Breast epithelium (tissue), 4 donors: ENCODE results near the gene ACOT9. TPM values are rescaled to one million over a fixed set of nuclear protein-coding genes. Genes with fewer than 3 reads are reported as not detected.

ENCODE experiments used
- DNase-seq, 2 donors: peaks; one replicate each; pipeline ENCODE4 v3.0.0-alpha.2; 2019; ENCODE audit warnings: low spot score in 2 of 2
- H3K27ac ChIP-seq, 2 donors: fragments of 200-600 bp; sonication (generic) in 1 of 2; one replicate each; pipeline ENCODE4 v1.5.1; 2016 to 2019; ENCODE audit warnings: mild to moderate bottlenecking in 1 of 2
- H3K27me3 ChIP-seq, 2 donors: fragments of 200-600 bp; sonication (generic) in 1 of 2; one replicate each; pipeline versions ENCODE4 v1.5.1 to v1.6.0; 2017 to 2019; ENCODE audit warnings: control low read depth in 1 of 2, mild to moderate bottlenecking in 1 of 2
- H3K36me3 ChIP-seq: fragments of 200-600 bp; one replicate; pipeline ENCODE4 v1.5.1; 2019
- H3K4me1 ChIP-seq, 2 donors: fragments of 200-600 bp; sonication (generic); one replicate each; pipeline ENCODE4 v1.5.1; 2016 to 2019; ENCODE audit warnings: control low read depth in 1 of 2
- H3K4me3 ChIP-seq, 3 donors: fragments of 200-600 bp; sonication (generic); 1 replicate in 2 of 3; 2 replicates in 1 of 3; pipeline ENCODE4 v1.5.1; 2016 to 2019; ENCODE audit warnings: mild to moderate bottlenecking in 3 of 3, moderate library complexity in 2 of 3
- H3K9me3 ChIP-seq, 2 donors: fragments of 200-600 bp; sonication (generic) in 1 of 2; one replicate each; pipeline ENCODE4 v1.5.1; 2016 to 2019; ENCODE audit warnings: control low read depth in 1 of 2
- POLR2A ChIP-seq: fragments of 450-650 bp; IDR thresholded peaks from one replicate; pipeline ENCODE4 v1.6.1; 2016; ENCODE audit warnings: antibody characterized with exemption, mild to moderate bottlenecking, moderate library complexity
- POLR2AphosphoS5 ChIP-seq, 3 donors: sonication (generic); formaldehyde crosslinking; IDR thresholded peaks; one replicate each; pipeline ENCODE4 v1.6.1; 2017; ENCODE audit warnings: antibody characterized with exemption in 3 of 3
- intact Hi-C: fragments of 100-400 bp; cut with DNase I; formaldehyde crosslinking; loops from one replicate; pipeline ENCODE4 v1.15.1; 2023; ENCODE audit warnings: low total_unique reads
- total RNA-seq, 3 donors: library from RNA; depleted of rRNA; stranded (reverse); fragments of >200 nt; gene quantifications; one replicate each; pipeline ENCODE4 v1.1.0, GENCODE V29; 2016
- TF ChIP-seq, protein P1 (sequence below), 3 donors: fragments of 450-650 bp; IDR thresholded peaks; one replicate each; pipeline ENCODE4 v1.5.1; 2016 to 2017; ENCODE audit warnings: antibody characterized with exemption in 3 of 3, mild to moderate bottlenecking in 3 of 3, moderate library complexity in 3 of 3

Gene ACOT9
- total RNA-seq, 3 donors from 2014 or later = 38.7 to 42.3 (median 41.0) TPM

GRCh38 chrX:23787745-23788118, 44.7 kb upstream of the ACOT9 start:
- Histone ChIP-seq H3K9me3 (no peaks in the 10 kb centered on the region), H3K27me3 (peaks cover 0 to 6% of the 10 kb centered on the region in 2 donors), H3K4me1 (no peaks in the 10 kb centered on the region), H3K4me3 (no peak overlapping the region), H3K36me3 (no peaks in the 10 kb centered on the region), H3K27ac (no peak overlapping the region)
- DNase-seq = no peak
- intact Hi-C loops = no loop called here
- TF ChIP-seq POLR2A (no peak), POLR2AphosphoS5 (IDR thresholded peaks at IDR 0.05) (no peak)
- TF ChIP-seq, protein P1, sequence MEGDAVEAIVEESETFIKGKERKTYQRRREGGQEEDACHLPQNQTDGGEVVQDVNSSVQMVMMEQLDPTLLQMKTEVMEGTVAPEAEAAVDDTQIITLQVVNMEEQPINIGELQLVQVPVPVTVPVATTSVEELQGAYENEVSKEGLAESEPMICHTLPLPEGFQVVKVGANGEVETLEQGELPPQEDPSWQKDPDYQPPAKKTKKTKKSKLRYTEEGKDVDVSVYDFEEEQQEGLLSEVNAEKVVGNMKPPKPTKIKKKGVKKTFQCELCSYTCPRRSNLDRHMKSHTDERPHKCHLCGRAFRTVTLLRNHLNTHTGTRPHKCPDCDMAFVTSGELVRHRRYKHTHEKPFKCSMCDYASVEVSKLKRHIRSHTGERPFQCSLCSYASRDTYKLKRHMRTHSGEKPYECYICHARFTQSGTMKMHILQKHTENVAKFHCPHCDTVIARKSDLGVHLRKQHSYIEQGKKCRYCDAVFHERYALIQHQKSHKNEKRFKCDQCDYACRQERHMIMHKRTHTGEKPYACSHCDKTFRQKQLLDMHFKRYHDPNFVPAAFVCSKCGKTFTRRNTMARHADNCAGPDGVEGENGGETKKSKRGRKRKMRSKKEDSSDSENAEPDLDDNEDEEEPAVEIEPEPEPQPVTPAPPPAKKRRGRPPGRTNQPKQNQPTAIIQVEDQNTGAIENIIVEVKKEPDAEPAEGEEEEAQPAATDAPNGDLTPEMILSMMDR (IDR thresholded peaks at IDR 0.05) = no peak

- Histone ChIP-seq H3K27ac (no peak overlapping the region), H3K36me3 (no peaks in the 10 kb centered on the region), H3K27me3 (no peaks in the 10 kb centered on the region), H3K4me1 (no peaks in the 10 kb centered on the region), H3K9me3 (no peaks in the 10 kb centered on the region), H3K4me3 (no peak overlapping the region)
- TF ChIP-seq POLR2AphosphoS5 (IDR thresholded peaks at IDR 0.05) (peak in 2 of 3 donors; percentile 30 to 42), POLR2A (no peak)
- DNase-seq = no peak
- intact Hi-C loops = no loop called here
Measured at GRCh38 chrX:23786268-23786815, 43.3 kb upstream of the ACOT9 start.

DNA sequence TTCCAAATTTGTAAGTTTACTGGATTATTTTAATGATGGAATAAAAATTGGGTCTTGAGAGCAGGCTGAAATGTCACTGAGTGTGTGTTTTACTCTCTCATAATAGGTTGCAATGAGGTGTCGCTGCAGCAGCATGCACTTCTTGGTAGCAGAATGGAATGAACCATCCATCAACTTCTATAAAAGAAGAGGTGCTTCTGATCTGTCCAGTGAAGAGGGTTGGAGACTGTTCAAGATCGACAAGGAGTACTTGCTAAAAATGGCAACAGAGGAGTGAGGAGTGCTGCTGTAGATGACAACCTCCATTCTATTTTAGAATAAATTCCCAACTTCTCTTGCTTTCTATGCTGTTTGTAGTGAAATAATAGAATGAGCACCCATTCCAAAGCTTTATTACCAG, 42.5 kb upstream of the ACOT9 start:
- H3K27ac ChIP-seq = peak overlapping the region; percentile 88 to 97
- H3K27me3 ChIP-seq = no peaks in the 10 kb centered on the region
- intact Hi-C loops = no loop called here
- no peaks in the 10 kb centered on the region for H3K9me3 ChIP-seq
- no peak for DNase-seq
- H3K36me3 ChIP-seq = no peaks in the 10 kb centered on the region
- no peaks in the 10 kb centered on the region for H3K4me1 ChIP-seq
- peak overlapping the region; percentile 55 to 82 (median 65) for H3K4me3 ChIP-seq
- TF ChIP-seq POLR2AphosphoS5 (IDR thresholded peaks at IDR 0.05) (no peak), POLR2A (no peak)
- TF ChIP-seq, protein P1 (IDR thresholded peaks at IDR 0.05) = no peak

- peak overlapping the region; percentile 88 to 97 for H3K27ac ChIP-seq
- intact Hi-C loops = no loop called here
- no peaks in the 10 kb centered on the region for H3K4me1 ChIP-seq
Measured at GRCh38 chrX:23784470-23785331, 41.6 kb upstream of the ACOT9 start.

GRCh38 chrX:23783589-23784469, 40.8 kb upstream of the ACOT9 start:
- peak overlapping the region; percentile 88 to 97 for H3K27ac ChIP-seq
- TF ChIP-seq, protein P1 (IDR thresholded peaks at IDR 0.05) = no peak
- TF ChIP-seq POLR2A (peak; percentile 8), POLR2AphosphoS5 (IDR thresholded peaks at IDR 0.05) (no peak)
- intact Hi-C loops = no loop called here

More at GRCh38 chrX:23784470-23785331, 41.6 kb upstream of the ACOT9 start:
- DNase-seq = no peak
- Histone ChIP-seq H3K36me3 (no peaks in the 10 kb centered on the region), H3K4me3 (peak overlapping the region; percentile 55 to 82 (median 65)), H3K27me3 (no peaks in the 10 kb centered on the region), H3K9me3 (no peaks in the 10 kb centered on the region)
- TF ChIP-seq, protein P1 (IDR thresholded peaks at IDR 0.05) = no peak
- peak in 1 of 3 donors; percentile 29 for TF ChIP-seq POLR2AphosphoS5 (IDR thresholded peaks at IDR 0.05)

More at GRCh38 chrX:23783589-23784469, 40.8 kb upstream of the ACOT9 start:
- DNase-seq = no peak
- Histone ChIP-seq H3K27me3 (no peaks in the 10 kb centered on the region), H3K4me3 (peak overlapping the region; percentile 55 to 82 (median 65)), H3K9me3 (no peaks in the 10 kb centered on the region), H3K4me1 (no peaks in the 10 kb centered on the region), H3K36me3 (no peaks in the 10 kb centered on the region)
